HepG2 (cell line): ENCODE measurements around the gene TRAF4. TPM values are rescaled to one million over a fixed set of nuclear protein-coding genes. Genes with fewer than 3 reads are reported as not detected.

Experiments
- HHEX ChIP-seq: IDR thresholded peaks from 2 replicates; pipeline ENCODE4 v1.6.1; 2016; ENCODE audit warnings: control low read depth
- IKZF1 ChIP-seq: fragments of 450-650 bp; IDR thresholded peaks from 2 replicates; pipeline ENCODE4 v1.7.1; 2016
- PCBP1 ChIP-seq: fragments of 200-400 bp; formaldehyde crosslinking; IDR thresholded peaks from 2 replicates; pipeline ENCODE4 v1.6.1; 2017; ENCODE audit warnings: mild to moderate bottlenecking, low read depth, low read length, borderline replicate concordance
- RFX1 ChIP-seq: fragments of 450-650 bp; IDR thresholded peaks from 2 replicates; pipeline ENCODE4 v1.6.1; 2017
- ZNF225 ChIP-seq: sonication (generic); formaldehyde crosslinking; IDR thresholded peaks from 2 replicates; pipeline ENCODE4 v1.4.0; 2020; ENCODE audit warnings: mild to moderate bottlenecking, missing genetic modification reagents
- ZNF230 ChIP-seq: sonication (generic); formaldehyde crosslinking; IDR thresholded peaks from 2 replicates; pipeline ENCODE4 v1.4.0; 2020; ENCODE audit warnings: mild to moderate bottlenecking, missing genetic modification reagents
- ZNF33B ChIP-seq: sonication (generic); formaldehyde crosslinking; IDR thresholded peaks from 2 replicates; pipeline ENCODE4 v1.5.1; 2020; ENCODE audit warnings: mild to moderate bottlenecking, missing genetic modification reagents
- ZNF749 ChIP-seq: sonication (generic); formaldehyde crosslinking; IDR thresholded peaks from 2 replicates; pipeline ENCODE4 v1.8.0; 2022; ENCODE audit warnings: mild to moderate bottlenecking, missing genetic modification reagents, moderate library complexity, borderline replicate concordance
- ZSCAN31 ChIP-seq: sonication (generic); formaldehyde crosslinking; IDR thresholded peaks from 2 replicates; pipeline ENCODE4 v1.5.0; 2020; ENCODE audit warnings: low read depth, mild to moderate bottlenecking, missing genetic modification reagents
- polyA plus RNA-seq, 8 experiments: library from polyadenylated mRNA; depleted of rRNA in 3 of 8; stranded (reverse) in 7 of 8; unstranded in 1 of 8; fragments of >200 nt; fragmentation: Illumina TruSeq in 4 of 8; extraction: Trizol in 4 of 8; gene quantifications; 2 replicates each; pipeline versions ENCODE4 v1.2.1 to v1.2.3, GENCODE V29; 2011 to 2016; ENCODE audit warnings: low read depth in 4 of 8, missing spikeins in 1 of 8, mixed read lengths in 1 of 8; ENCODE audit not compliant: insufficient read depth in 1 of 8
- total RNA-seq, 5 experiments: library from RNA; depleted of rRNA; stranded (reverse); fragments of >200 nt; fragmentation: Illumina TruSeq; extraction: Trizol; gene quantifications; 2 replicates each; pipeline ENCODE4 v1.2.3, GENCODE V29; 2016; ENCODE audit warnings: low read depth in 1 of 5
- TF ChIP-seq, protein P1 (sequence below): IDR thresholded peaks from 2 replicates; pipeline ENCODE4 v1.4.0; 2020; ENCODE audit warnings: mild to moderate bottlenecking, missing genetic modification reagents
- TF ChIP-seq, protein P2 (sequence below): sonication (generic); formaldehyde crosslinking; IDR thresholded peaks from 2 replicates; pipeline ENCODE4 v1.9.0; 2022; ENCODE audit warnings: missing genetic modification reagents, mild to moderate bottlenecking, borderline replicate concordance
- TF ChIP-seq, protein P3 (sequence below): sonication (generic); formaldehyde crosslinking; IDR thresholded peaks from 2 replicates; pipeline ENCODE4 v1.5.0; 2020; ENCODE audit warnings: missing genetic modification reagents
- TF ChIP-seq, protein P4 (sequence below): sonication (generic); formaldehyde crosslinking; IDR thresholded peaks from 2 replicates; pipeline ENCODE4 v1.4.0; 2020; ENCODE audit warnings: mild to moderate bottlenecking, missing genetic modification reagents, borderline replicate concordance

Gene TRAF4
- total and polyA plus RNA-seq, 2 of the 13 experiments (the other 11 are each of a cell fraction or from before 2014, with no cell fraction given): 86.0 to 89.9 TPM

DNA sequence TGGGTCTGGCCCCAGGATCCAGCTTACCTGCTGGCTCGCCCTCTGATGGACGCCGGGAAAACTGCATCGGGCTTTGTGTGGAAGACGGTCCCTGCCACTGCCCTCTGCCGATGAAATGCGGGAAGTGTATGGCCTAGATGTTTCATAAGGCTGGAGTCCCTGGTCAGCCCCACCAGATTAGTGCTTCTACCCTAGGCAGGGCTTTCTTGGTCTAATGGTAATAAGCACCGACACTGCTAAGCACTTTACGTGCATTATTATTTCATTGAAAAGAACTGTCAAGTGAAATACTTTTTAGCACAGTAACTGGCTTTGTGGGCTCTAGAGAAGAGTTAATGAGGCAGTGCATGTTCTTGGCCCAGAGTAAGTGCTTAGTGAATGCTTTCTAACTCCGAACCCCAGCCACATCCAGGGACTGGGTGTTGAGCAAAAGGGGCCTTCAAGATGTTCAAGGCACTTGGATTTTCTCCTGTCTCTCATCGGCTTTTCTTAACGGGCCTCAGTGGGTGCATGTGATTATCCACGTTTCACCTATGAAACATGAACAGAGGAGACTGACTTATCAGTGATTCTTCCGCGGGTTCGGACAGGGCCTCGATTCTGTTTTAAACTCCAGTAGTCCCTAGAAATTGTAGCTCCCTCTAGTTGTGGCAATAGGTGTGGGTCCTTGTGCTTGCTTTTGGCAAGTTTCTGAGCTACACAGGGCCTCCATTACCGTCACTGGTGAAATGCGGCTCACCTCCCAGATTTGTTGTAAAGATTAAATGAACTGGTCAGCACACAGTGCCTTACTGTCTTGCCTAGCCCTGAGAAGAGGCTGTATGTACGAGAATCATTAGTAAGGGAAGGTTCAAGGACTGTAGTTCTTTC lies 6.6 kb downstream of the TRAF4 start (continued):
- TF ChIP-seq, protein P1, sequence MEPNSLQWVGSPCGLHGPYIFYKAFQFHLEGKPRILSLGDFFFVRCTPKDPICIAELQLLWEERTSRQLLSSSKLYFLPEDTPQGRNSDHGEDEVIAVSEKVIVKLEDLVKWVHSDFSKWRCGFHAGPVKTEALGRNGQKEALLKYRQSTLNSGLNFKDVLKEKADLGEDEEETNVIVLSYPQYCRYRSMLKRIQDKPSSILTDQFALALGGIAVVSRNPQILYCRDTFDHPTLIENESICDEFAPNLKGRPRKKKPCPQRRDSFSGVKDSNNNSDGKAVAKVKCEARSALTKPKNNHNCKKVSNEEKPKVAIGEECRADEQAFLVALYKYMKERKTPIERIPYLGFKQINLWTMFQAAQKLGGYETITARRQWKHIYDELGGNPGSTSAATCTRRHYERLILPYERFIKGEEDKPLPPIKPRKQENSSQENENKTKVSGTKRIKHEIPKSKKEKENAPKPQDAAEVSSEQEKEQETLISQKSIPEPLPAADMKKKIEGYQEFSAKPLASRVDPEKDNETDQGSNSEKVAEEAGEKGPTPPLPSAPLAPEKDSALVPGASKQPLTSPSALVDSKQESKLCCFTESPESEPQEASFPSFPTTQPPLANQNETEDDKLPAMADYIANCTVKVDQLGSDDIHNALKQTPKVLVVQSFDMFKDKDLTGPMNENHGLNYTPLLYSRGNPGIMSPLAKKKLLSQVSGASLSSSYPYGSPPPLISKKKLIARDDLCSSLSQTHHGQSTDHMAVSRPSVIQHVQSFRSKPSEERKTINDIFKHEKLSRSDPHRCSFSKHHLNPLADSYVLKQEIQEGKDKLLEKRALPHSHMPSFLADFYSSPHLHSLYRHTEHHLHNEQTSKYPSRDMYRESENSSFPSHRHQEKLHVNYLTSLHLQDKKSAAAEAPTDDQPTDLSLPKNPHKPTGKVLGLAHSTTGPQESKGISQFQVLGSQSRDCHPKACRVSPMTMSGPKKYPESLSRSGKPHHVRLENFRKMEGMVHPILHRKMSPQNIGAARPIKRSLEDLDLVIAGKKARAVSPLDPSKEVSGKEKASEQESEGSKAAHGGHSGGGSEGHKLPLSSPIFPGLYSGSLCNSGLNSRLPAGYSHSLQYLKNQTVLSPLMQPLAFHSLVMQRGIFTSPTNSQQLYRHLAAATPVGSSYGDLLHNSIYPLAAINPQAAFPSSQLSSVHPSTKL: peak; percentile 43; the same call in 1 of the 2 replicates
- TF ChIP-seq PCBP1 (no peak), IKZF1 (no peak), ZNF225 (CRISPR knock-in tag) (no peak), ZNF230 (no peak), HHEX (CRISPR knock-in tag) (no peak), RFX1 (no peak), ZSCAN31 (CRISPR knock-in tag) (no peak), ZNF749 (CRISPR knock-in tag) (no peak), ZNF33B (CRISPR knock-in tag) (no peak)
- TF ChIP-seq, protein P2, sequence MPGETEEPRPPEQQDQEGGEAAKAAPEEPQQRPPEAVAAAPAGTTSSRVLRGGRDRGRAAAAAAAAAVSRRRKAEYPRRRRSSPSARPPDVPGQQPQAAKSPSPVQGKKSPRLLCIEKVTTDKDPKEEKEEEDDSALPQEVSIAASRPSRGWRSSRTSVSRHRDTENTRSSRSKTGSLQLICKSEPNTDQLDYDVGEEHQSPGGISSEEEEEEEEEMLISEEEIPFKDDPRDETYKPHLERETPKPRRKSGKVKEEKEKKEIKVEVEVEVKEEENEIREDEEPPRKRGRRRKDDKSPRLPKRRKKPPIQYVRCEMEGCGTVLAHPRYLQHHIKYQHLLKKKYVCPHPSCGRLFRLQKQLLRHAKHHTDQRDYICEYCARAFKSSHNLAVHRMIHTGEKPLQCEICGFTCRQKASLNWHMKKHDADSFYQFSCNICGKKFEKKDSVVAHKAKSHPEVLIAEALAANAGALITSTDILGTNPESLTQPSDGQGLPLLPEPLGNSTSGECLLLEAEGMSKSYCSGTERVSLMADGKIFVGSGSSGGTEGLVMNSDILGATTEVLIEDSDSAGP (CRISPR knock-in tag): no peak
- TF ChIP-seq, protein P3, sequence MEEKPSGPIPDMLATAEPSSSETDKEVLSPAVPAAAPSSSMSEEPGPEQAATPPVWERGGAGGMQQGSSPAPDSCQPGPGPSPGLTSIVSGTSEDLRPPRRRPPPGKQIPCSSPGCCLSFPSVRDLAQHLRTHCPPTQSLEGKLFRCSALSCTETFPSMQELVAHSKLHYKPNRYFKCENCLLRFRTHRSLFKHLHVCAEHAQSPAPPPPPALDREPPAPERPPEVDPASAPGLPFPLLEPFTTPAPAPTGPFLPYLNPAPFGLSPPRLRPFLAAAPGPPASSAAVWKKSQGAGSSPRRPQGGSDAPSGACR: no peak
- TF ChIP-seq, protein P4, sequence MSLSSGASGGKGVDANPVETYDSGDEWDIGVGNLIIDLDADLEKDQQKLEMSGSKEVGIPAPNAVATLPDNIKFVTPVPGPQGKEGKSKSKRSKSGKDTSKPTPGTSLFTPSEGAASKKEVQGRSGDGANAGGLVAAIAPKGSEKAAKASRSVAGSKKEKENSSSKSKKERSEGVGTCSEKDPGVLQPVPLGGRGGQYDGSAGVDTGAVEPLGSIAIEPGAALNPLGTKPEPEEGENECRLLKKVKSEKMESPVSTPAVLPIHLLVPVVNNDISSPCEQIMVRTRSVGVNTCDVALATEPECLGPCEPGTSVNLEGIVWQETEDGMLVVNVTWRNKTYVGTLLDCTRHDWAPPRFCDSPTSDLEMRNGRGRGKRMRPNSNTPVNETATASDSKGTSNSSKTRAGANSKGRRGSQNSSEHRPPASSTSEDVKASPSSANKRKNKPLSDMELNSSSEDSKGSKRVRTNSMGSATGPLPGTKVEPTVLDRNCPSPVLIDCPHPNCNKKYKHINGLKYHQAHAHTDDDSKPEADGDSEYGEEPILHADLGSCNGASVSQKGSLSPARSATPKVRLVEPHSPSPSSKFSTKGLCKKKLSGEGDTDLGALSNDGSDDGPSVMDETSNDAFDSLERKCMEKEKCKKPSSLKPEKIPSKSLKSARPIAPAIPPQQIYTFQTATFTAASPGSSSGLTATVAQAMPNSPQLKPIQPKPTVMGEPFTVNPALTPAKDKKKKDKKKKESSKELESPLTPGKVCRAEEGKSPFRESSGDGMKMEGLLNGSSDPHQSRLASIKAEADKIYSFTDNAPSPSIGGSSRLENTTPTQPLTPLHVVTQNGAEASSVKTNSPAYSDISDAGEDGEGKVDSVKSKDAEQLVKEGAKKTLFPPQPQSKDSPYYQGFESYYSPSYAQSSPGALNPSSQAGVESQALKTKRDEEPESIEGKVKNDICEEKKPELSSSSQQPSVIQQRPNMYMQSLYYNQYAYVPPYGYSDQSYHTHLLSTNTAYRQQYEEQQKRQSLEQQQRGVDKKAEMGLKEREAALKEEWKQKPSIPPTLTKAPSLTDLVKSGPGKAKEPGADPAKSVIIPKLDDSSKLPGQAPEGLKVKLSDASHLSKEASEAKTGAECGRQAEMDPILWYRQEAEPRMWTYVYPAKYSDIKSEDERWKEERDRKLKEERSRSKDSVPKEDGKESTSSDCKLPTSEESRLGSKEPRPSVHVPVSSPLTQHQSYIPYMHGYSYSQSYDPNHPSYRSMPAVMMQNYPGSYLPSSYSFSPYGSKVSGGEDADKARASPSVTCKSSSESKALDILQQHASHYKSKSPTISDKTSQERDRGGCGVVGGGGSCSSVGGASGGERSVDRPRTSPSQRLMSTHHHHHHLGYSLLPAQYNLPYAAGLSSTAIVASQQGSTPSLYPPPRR (CRISPR knock-in tag): no peak
